Epithelial cell of alveolus of lung (primary cell): ENCODE measurements around the gene CEP131. TPM values are rescaled to one million over a fixed set of nuclear protein-coding genes. Genes with fewer than 3 reads are reported as not detected.

ENCODE experiments used
- total RNA-seq: library from RNA; depleted of rRNA; stranded (reverse); fragments of >200 nt; gene quantifications from 2 replicates; pipeline ENCODE4 v1.2.1, GENCODE V29; 2015

The CEP131 gene
- total RNA-seq = 9.1 and 10.1 TPM in 2 replicates

GRCh38 chr17:81222906-81223761 lies at the start of gene CEP131:
TSS of gene CEP131 (minus strand) at chr17:81222965. CDS start at chr17:81220056, 2,909 bp downstream.

GRCh38 chr17:81238815-81239713 lies 16.3 kb upstream of the CEP131 start, which contains the start of the genes NDUFAF8 and TEPSIN:
TSS of gene NDUFAF8 (plus strand) at chr17:81239318. CDS start at chr17:81239364, 46 bp downstream.
TSS of gene TEPSIN (minus strand) at chr17:81239055. CDS start at chr17:81239033, 22 bp downstream.

GRCh38 chr17:81166033-81166492 lies 56.7 kb downstream of the CEP131 start, which contains the start of gene AATK:
TSS of gene AATK (minus strand) at chr17:81166221. CDS start at chr17:81165992, 229 bp downstream.

GRCh38 chr17:81165246-81166032 lies 57.3 kb downstream of the CEP131 start, which contains the start of gene PVALEF:
TSS of gene PVALEF (plus strand) at chr17:81165507. CDS start at chr17:81181227, 15,720 bp downstream.

Other genes with a start within 250 kb of the CEP131 start
- 24.6 and 27.0 TPM in 2 replicates for gene CHMP6, start 231.1 kb downstream of the CEP131 start, total RNA-seq
- 13.7 and 14.1 TPM in 2 replicates for gene BAIAP2, start 187.8 kb downstream of the CEP131 start, total RNA-seq
- gene PVALEF, start 57.5 kb downstream of the CEP131 start, total RNA-seq = not detected in 2 replicates
- gene AATK, start 56.7 kb downstream of the CEP131 start, total RNA-seq = 0.08 and 0.13 TPM in 2 replicates
- gene TEPSIN, start 16.1 kb upstream of the CEP131 start, total RNA-seq = 12.5 and 28.7 TPM in 2 replicates
- 33.8 and 40.5 TPM in 2 replicates for gene NDUFAF8, start 16.4 kb upstream of the CEP131 start, total RNA-seq
- 81.5 and 96.6 TPM in 2 replicates for gene SLC38A10, start 72.3 kb upstream of the CEP131 start, total RNA-seq
- 6.3 and 18.2 TPM in 2 replicates for gene BAHCC1, start 172.5 kb upstream of the CEP131 start, total RNA-seq